BLaER1 (cell line): Measurements from ENCODE around the gene TTYH2.
A peak's percentile ranks its signal among the peaks of the same experiment; 100 is the strongest.
"Not testable (repeated sequence)": the region's sequence is repeated elsewhere in the genome, so short reads cannot be mapped to it uniquely, and the experiment has no call there.

Source experiments
- H3K27ac ChIP-seq: shearing (Covaris generic); formaldehyde crosslinking; 2 replicates; pipeline ENCODE4 v1.8.1; 2022
- H3K27me3 ChIP-seq: shearing (Covaris generic); formaldehyde crosslinking; 2 replicates; pipeline ENCODE4 v1.8.1; 2022
- H3K36me3 ChIP-seq: shearing (Covaris generic); formaldehyde crosslinking; 2 replicates; pipeline ENCODE4 v1.8.1; 2022
- H3K4me1 ChIP-seq: shearing (Covaris generic); formaldehyde crosslinking; 2 replicates; pipeline ENCODE4 v1.8.1; 2022
- H3K4me2 ChIP-seq: shearing (Covaris generic); formaldehyde crosslinking; 2 replicates; pipeline ENCODE4 v1.8.1; 2022
- H3K4me3 ChIP-seq: shearing (Covaris generic); formaldehyde crosslinking; 2 replicates; pipeline ENCODE4 v1.8.1; 2022
- H3K9ac ChIP-seq: shearing (Covaris generic); formaldehyde crosslinking; 2 replicates; pipeline ENCODE4 v1.8.1; 2022
- H3K9me3 ChIP-seq: shearing (Covaris generic); formaldehyde crosslinking; 2 replicates; pipeline ENCODE4 v1.8.1; 2022
- H4K20me1 ChIP-seq: shearing (Covaris generic); formaldehyde crosslinking; 2 replicates; pipeline ENCODE4 v1.8.1; 2022
- Cebpa-rat ChIP-seq: shearing (Covaris generic); IDR thresholded peaks from 2 replicates; pipeline ENCODE4 v1.8.1; 2022

TTYH2 gene

DNA sequence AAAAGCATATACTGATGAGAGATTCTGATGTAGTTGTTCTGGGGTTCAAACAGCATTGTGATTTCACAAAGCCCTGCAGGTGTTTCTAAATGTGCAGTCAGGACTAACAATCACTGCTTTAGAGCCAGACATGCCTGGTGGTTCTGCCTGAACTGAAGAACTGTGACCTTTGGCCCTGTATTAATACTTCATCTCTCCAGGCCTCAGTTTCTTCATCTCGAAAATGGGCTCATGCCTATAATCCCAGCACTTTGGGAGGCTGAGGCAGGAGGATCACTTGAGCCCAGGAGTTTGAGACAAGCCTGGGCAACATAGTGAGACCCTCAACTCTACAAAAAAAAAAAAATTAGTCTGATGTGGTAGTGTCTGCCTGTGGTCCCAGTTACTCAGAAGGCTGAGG lies 64.6 kb downstream of the TTYH2 start:
- H3K27me3 ChIP-seq: no peaks in the 10 kb centered on the region
- TF ChIP-seq Cebpa-rat: no peak
- peaks cover 62% of the 10 kb centered on the region for H3K4me1 ChIP-seq
- H3K4me2 ChIP-seq: no peak overlapping the region
- H3K4me3 ChIP-seq: no peak overlapping the region
- H3K36me3 ChIP-seq: no peaks in the 10 kb centered on the region
- H3K9ac ChIP-seq: no peak overlapping the region
- no peaks in the 10 kb centered on the region for H3K9me3 ChIP-seq
- H3K27ac ChIP-seq: no peak overlapping the region
- no peaks in the 10 kb centered on the region for H4K20me1 ChIP-seq

- not testable (repeated sequence) for H3K27me3 ChIP-seq, H3K4me3 ChIP-seq, H3K27ac ChIP-seq, H3K9ac ChIP-seq, H3K36me3 ChIP-seq, H4K20me1 ChIP-seq, H3K9me3 ChIP-seq
- peaks cover 67% of the 10 kb centered on the region for H3K4me1 ChIP-seq
- 0 out of 2 replicates have a peak overlapping the region, but pooled peaks have one; percentile 39 for H3K4me2 ChIP-seq
These were observed 66.2 kb downstream of the TTYH2 start for GRCh38 chr17:74279617-74280016.

GRCh38 chr17:74280093-74280513 lies 66.7 kb downstream of the TTYH2 start:
- TF ChIP-seq Cebpa-rat: no peak
- H3K27me3 ChIP-seq: no peaks in the 10 kb centered on the region
- H3K9me3 ChIP-seq: no peaks in the 10 kb centered on the region
- H3K4me1 ChIP-seq: peaks cover 67% of the 10 kb centered on the region
- no peak overlapping the region for H3K9ac ChIP-seq
- H4K20me1 ChIP-seq: no peaks in the 10 kb centered on the region
- H3K36me3 ChIP-seq: no peaks in the 10 kb centered on the region
- no peak overlapping the region for H3K4me3 ChIP-seq
- H3K4me2 ChIP-seq: peak overlapping the region; percentile 39
- H3K27ac ChIP-seq: no peak overlapping the region

- H4K20me1 ChIP-seq: no peaks in the 10 kb centered on the region
- no peaks in the 10 kb centered on the region for H3K27me3 ChIP-seq
- no peaks in the 10 kb centered on the region for H3K36me3 ChIP-seq
- no peak for TF ChIP-seq Cebpa-rat
- H3K27ac ChIP-seq: no peak overlapping the region
- H3K4me1 ChIP-seq: peaks cover 65% of the 10 kb centered on the region
- no peak overlapping the region for H3K4me3 ChIP-seq
- no peaks in the 10 kb centered on the region for H3K9me3 ChIP-seq
- H3K4me2 ChIP-seq: no peak overlapping the region
- H3K9ac ChIP-seq: no peak overlapping the region
These were observed 68.4 kb downstream of the TTYH2 start for GRCh38 chr17:74281799-74282198.

DNA sequence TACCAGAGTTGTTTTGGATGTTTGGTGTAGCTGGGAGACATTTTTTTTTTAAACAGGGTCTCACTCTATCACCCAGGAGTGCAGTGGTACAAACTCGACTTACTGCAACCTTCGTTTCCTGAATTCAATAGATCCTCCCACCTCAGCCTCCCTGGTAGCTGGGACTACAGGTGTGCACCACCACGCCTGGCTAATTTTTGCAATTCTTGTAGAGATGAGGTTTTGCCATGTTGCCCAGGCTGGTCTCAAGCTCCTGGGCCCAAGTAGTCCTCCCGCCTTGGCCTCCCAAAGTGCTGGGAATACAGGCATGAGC lies 68.9 kb downstream of the TTYH2 start:
- H3K9me3 ChIP-seq, H3K27ac ChIP-seq, H3K9ac ChIP-seq, H3K27me3 ChIP-seq, H3K36me3 ChIP-seq, H3K4me3 ChIP-seq, H4K20me1 ChIP-seq: not testable (repeated sequence)
- Histone ChIP-seq H3K4me1 (peaks cover 65% of the 10 kb centered on the region), H3K4me2 (peak overlapping the region; percentile 88)

- Histone ChIP-seq H3K4me3 (no peak overlapping the region), H3K9ac (no peak overlapping the region), H3K27ac (no peak overlapping the region), H3K36me3 (no peaks in the 10 kb centered on the region), H3K9me3 (no peaks in the 10 kb centered on the region), H4K20me1 (no peaks in the 10 kb centered on the region), H3K4me2 (peak overlapping the region; percentile 88), H3K4me1 (peaks cover 62% of the 10 kb centered on the region), H3K27me3 (no peaks in the 10 kb centered on the region)
- TF ChIP-seq Cebpa-rat: no peak
These were observed 69.4 kb downstream of the TTYH2 start for GRCh38 chr17:74282587-74283370.

DNA sequence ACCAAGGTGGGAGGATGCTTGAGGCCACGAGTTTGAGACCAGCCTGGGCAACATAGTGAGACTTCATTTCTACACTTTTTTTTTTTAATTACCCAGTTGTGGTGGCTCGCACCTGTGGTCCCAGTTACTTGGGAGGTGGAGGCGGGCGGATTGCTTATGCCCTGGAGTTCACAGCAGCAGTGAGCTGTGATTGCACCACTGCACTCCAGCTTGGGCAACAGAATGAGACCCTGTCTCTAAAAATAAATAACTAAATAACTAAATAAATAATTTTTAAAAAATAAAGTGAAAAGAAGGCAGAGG lies 70.0 kb downstream of the TTYH2 start:
- Histone ChIP-seq H3K27ac (no peak overlapping the region), H3K4me3 (no peak overlapping the region), H3K27me3 (no peaks in the 10 kb centered on the region), H4K20me1 (no peaks in the 10 kb centered on the region), H3K4me2 (peak overlapping the region; percentile 88), H3K9me3 (no peaks in the 10 kb centered on the region), H3K36me3 (no peaks in the 10 kb centered on the region), H3K9ac (no peak overlapping the region), H3K4me1 (peaks cover 62% of the 10 kb centered on the region)
- TF ChIP-seq Cebpa-rat: no peak

DNA sequence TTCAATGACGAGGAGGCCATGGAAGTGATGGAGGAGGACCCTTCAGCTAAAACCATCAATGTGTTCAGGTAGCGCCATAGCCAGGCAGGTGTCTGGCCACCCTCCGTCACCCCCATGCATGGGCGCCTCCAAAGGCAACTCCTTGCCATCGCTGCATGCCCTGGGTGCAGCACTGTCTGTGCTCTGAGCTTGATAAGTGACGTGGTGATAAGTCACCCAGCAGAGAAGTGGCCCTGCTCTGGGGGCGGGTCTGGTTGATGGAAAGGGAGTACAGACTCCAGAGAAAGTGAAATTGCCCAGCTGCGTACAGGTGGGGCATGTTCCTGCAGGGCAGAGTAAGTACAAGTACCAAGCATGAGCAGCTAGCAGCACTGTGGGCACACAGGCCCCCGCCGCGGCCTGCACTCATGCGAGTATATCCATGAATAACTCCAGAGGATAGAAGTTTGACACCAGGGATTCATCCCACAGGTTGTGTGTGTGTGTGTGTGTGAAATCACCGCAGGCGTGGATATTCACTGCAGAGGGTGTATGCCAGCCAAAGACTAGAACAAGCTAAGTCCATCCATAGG lies 73.7 kb downstream of the TTYH2 start:
- no peak overlapping the region for H3K4me3 ChIP-seq
- H3K9me3 ChIP-seq: no peaks in the 10 kb centered on the region
- H3K36me3 ChIP-seq: no peaks in the 10 kb centered on the region
- H4K20me1 ChIP-seq: no peaks in the 10 kb centered on the region
- TF ChIP-seq Cebpa-rat: no peak
- H3K27me3 ChIP-seq: no peaks in the 10 kb centered on the region
- no peak overlapping the region for H3K9ac ChIP-seq
- H3K4me2 ChIP-seq: no peak overlapping the region
- no peak overlapping the region for H3K27ac ChIP-seq
- peaks cover 73% of the 10 kb centered on the region for H3K4me1 ChIP-seq

GRCh38 chr17:74288785-74289184 lies 75.4 kb downstream of the TTYH2 start:
- Histone ChIP-seq H3K27me3 (no peaks in the 10 kb centered on the region), H3K27ac (no peak overlapping the region), H3K4me2 (0 out of 2 replicates have a peak overlapping the region, but pooled peaks have one; percentile 61), H3K4me1 (peaks cover 57% of the 10 kb centered on the region), H3K9ac (no peak overlapping the region), H4K20me1 (no peaks in the 10 kb centered on the region), H3K36me3 (no peaks in the 10 kb centered on the region), H3K4me3 (no peak overlapping the region), H3K9me3 (no peaks in the 10 kb centered on the region)
- no peak for TF ChIP-seq Cebpa-rat

DNA sequence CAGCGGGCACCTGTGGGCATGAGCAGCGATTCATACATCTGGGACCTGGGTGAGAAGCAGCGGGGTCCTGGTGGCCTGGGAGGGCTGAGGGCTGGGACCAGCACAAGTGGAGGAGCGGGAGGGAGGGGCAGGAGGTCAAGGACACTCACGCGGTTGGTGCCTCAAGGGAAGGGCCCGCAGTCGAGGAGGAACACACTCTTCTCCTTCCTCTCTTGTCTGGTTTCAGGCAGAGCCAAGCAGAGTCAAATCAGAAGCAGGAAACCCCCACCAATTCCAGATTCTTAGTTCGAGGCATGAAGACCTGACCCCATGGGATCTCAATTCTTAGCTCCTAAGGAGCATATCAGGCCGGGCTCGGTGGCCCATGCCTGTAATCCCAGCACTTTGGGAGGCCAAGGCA lies 76.3 kb downstream of the TTYH2 start:
- TF ChIP-seq Cebpa-rat: no peak
- Histone ChIP-seq H3K36me3 (no peaks in the 10 kb centered on the region), H3K27ac (no peak overlapping the region), H3K9ac (0 out of 2 replicates have a peak overlapping the region, but pooled peaks have one; percentile 48), H3K27me3 (no peaks in the 10 kb centered on the region), H4K20me1 (no peaks in the 10 kb centered on the region), H3K4me1 (peaks cover 48% of the 10 kb centered on the region), H3K4me2 (peak overlapping the region; percentile 61), H3K9me3 (no peaks in the 10 kb centered on the region), H3K4me3 (no peak overlapping the region)

- Histone ChIP-seq H3K36me3 (no peaks in the 10 kb centered on the region), H4K20me1 (no peaks in the 10 kb centered on the region), H3K4me1 (peaks cover 41% of the 10 kb centered on the region), H3K27ac (no peak overlapping the region), H3K9me3 (no peaks in the 10 kb centered on the region), H3K27me3 (no peaks in the 10 kb centered on the region), H3K4me2 (peak overlapping the region; percentile 61), H3K9ac (no peak overlapping the region), H3K4me3 (no peak overlapping the region)
- no peak for TF ChIP-seq Cebpa-rat
These were observed 77.0 kb downstream of the TTYH2 start for GRCh38 chr17:74290340-74290739.
